ENCODE results near the gene SMYD4. TPM values are rescaled to one million over a fixed set of nuclear protein-coding genes. Genes with fewer than 3 reads are reported as not detected.
"Not testable (repeated sequence)": the region's sequence is repeated elsewhere in the genome, so short reads cannot be mapped to it uniquely, and the experiment has no call there.

The SMYD4 gene
- total and polyA plus RNA-seq, 10 donors: 3.8 to 28.1 (median 20.5) TPM

- 96 to 100% (median 96%) methylated on average over 5 to 7 of the region's 7 CpGs for WGBS, 5 donors
- H3K36me3 ChIP-seq: peaks cover 0 to 88% (median 34%) of the 10 kb centered on the region in 6 donors
- no peaks in the 10 kb centered on the region for H3K4me1 ChIP-seq
- no peaks in the 10 kb centered on the region for H3K27me3 ChIP-seq (replicated peaks in 1 of 7)
- H3K27ac ChIP-seq: no peak overlapping the region
- DNase-seq: peak; percentile 25
- no peaks in the 10 kb centered on the region for H3K9me3 ChIP-seq
- no peak overlapping the region for H3K4me3 ChIP-seq
- no peak for TF ChIP-seq POLR2AphosphoS5 (IDR thresholded peaks at IDR 0.05)
- TF ChIP-seq CTCF (IDR thresholded peaks at IDR 0.05 in 8 of 11, conservative IDR thresholded peaks at IDR 0.05 in 3 of 11): no peak
- no peak for TF ChIP-seq POLR2A (IDR thresholded peaks at IDR 0.05)
- intact Hi-C loops (cut with DNase I; ENCODE audit: low total_unique reads): no loop called here
Observed at GRCh38 chr17:1800240-1800639, 29.5 kb downstream of the SMYD4 start.

DNA sequence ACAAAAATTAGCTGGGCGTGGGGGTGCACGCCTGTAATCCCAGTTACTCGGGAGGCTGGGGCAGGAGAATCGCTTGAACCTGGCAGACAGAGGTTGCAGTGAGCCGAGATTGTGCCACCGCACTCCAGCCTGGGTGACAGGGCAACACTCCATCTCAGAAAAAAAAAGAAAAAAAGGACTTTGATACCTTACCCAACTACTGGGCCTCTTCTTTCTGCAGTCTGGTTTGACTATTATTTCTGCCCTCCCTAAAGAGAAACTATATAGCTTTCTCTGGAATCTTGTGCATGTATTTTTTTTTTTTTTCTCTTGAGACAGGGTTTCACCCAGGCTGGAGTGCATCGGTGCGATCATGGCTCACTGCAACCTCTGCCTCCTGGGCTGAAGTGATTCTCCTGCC, 31.9 kb downstream of the SMYD4 start:
- intact Hi-C loops (cut with DNase I; ENCODE audit: low total_unique reads): not testable (repeated sequence)

DNA sequence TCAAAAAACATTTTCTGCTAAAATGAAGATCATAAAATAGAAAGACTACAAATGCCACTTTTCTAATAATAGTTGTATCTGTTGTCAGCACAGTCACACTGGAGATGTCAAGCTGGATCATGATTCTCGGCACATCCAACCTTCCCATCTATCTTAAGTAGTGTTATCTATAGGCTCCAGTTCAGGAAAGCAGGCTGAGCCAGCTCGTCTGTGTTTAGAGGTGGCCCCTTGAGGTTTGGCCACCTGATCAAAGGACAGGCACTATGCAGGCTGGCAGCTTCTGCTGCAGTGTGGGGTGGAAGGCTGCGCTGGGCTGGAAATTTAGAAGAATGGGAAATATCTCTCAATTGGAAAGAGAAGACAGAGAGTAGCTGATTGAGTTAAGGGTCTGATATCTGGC, 32.4 kb downstream of the SMYD4 start:
- no peak for DNase-seq
- 65 to 79% (median 71%) methylated on average over 3 of the region's 3 CpGs for WGBS, 5 donors
- no peak for TF ChIP-seq CTCF (IDR thresholded peaks at IDR 0.05 in 8 of 11, conservative IDR thresholded peaks at IDR 0.05 in 3 of 11)
- TF ChIP-seq POLR2A (IDR thresholded peaks at IDR 0.05): no peak
- TF ChIP-seq POLR2AphosphoS5 (IDR thresholded peaks at IDR 0.05): no peak
- Histone ChIP-seq H3K27me3 (replicated peaks in 1 of 7) (no peaks in the 10 kb centered on the region), H3K36me3 (peaks cover 0 to 72% (median 22%) of the 10 kb centered on the region in 6 donors), H3K27ac (no peak overlapping the region), H3K4me1 (no peaks in the 10 kb centered on the region), H3K4me3 (no peak overlapping the region), H3K9me3 (no peaks in the 10 kb centered on the region)
- intact Hi-C loops (cut with DNase I; ENCODE audit: low total_unique reads): no loop called here

More for the DNA sequence above, 31.9 kb downstream of the SMYD4 start:
- not testable (repeated sequence) for H3K27ac ChIP-seq; H3K4me1 ChIP-seq; H3K4me3 ChIP-seq; H3K27me3 ChIP-seq (replicated peaks in 1 of 7); H3K9me3 ChIP-seq; DNase-seq
- 94 to 98% (median 96%) methylated on average over 8 of the region's 8 CpGs for WGBS, 5 donors
- peaks cover 0 to 72% (median 27%) of the 10 kb centered on the region in 6 donors for H3K36me3 ChIP-seq

- TF ChIP-seq POLR2A (IDR thresholded peaks at IDR 0.05) (no peak), POLR2AphosphoS5 (IDR thresholded peaks at IDR 0.05) (no peak), CTCF (IDR thresholded peaks at IDR 0.05 in 8 of 11, conservative IDR thresholded peaks at IDR 0.05 in 3 of 11) (no peak)
- Histone ChIP-seq H3K27ac (peak overlapping the region in 1 of 8 donors; percentile 11), H3K27me3 (replicated peaks in 1 of 7) (no peaks in the 10 kb centered on the region), H3K9me3 (no peaks in the 10 kb centered on the region), H3K4me1 (no peaks in the 10 kb centered on the region), H3K4me3 (no peak overlapping the region), H3K36me3 (peaks cover 0 to 72% (median 19%) of the 10 kb centered on the region in 6 donors)
- intact Hi-C loops (cut with DNase I; ENCODE audit: low total_unique reads): no loop called here
- 9 to 18% (median 16%) methylated on average over 1 of the region's 1 CpG for WGBS, 5 donors
- DNase-seq: no peak
Observed at GRCh38 chr17:1796800-1797199, 32.9 kb downstream of the SMYD4 start.

GRCh38 chr17:1793447-1793806, 36.3 kb downstream of the SMYD4 start:
- no peak overlapping the region for H3K4me3 ChIP-seq
- no peak overlapping the region for H3K27ac ChIP-seq
- intact Hi-C loops (cut with DNase I; ENCODE audit: low total_unique reads): no loop called here
- H3K36me3 ChIP-seq: peaks cover 0 to 44% (median 0%) of the 10 kb centered on the region in 6 donors
- no peaks in the 10 kb centered on the region for H3K9me3 ChIP-seq
- TF ChIP-seq POLR2AphosphoS5 (IDR thresholded peaks at IDR 0.05) (no peak), CTCF (IDR thresholded peaks at IDR 0.05 in 8 of 11, conservative IDR thresholded peaks at IDR 0.05 in 3 of 11) (no peak), POLR2A (IDR thresholded peaks at IDR 0.05) (no peak)
- no peaks in the 10 kb centered on the region for H3K27me3 ChIP-seq (replicated peaks in 1 of 7)
- DNase-seq: no peak
- 77 to 88% (median 86%) methylated on average over 1 of the region's 1 CpG for WGBS, 5 donors
- no peaks in the 10 kb centered on the region for H3K4me1 ChIP-seq

All from spleen (tissue), 11 donors.